ENCODE results near the gene RHOA.
"Not testable (repeated sequence)": the region's sequence is repeated elsewhere in the genome, so short reads cannot be mapped to it uniquely, and the experiment has no call there.

DNA sequence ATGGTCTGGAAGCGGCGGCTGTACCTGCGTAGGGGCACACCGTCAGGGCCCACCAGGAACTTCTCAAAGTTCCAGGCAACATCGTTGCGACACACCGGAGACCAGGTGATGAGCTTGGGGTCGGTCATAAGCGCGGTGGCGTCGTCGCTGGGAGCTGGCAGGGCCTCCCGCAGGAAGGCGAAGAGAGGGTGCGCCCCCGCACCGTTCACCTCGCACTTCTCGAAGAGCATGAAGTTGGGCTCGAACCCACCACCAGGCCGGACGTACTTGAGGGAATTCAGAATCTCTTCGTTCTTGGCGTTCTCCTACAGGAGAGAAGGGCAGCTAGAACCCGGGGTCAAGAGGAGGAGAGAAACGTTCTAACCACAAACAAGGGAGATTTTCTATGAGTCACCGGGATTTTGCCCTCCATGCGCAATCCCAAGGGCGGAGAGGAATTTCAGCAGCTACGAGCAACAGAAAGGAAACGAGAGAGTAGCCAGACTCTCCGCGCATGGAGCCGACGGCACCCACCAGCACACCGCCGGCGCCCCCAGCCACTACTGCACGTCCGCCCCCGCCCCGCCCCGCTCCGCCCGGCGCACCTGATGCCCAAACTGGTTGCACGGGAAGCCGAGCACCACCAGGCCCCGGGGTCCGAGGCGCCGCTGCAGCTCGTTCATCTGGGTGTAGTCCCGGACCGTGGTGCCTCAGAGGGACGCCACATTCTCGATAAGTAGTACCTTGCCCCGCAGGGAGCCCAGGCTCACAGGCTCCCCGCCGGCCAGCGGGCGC is 54.1 kb downstream of the RHOA start:
- not testable (repeated sequence) for TF ChIP-seq PRPF4 (IDR thresholded peaks at IDR 0.05; ENCODE audit: low read depth, low read length, poor library complexity, severe bottlenecking); POLR2AphosphoS5 (IDR thresholded peaks at IDR 0.05; ENCODE audit: low read depth, low read length); SMARCC2 (IDR thresholded peaks at IDR 0.05); NFE2L2 (IDR thresholded peaks at IDR 0.05; ENCODE audit: low read length); NFRKB (IDR thresholded peaks at IDR 0.05)
- TF ChIP-seq ZNF550 (CRISPR knock-in tag; IDR thresholded peaks at IDR 0.05; ENCODE audit: borderline replicate concordance) (0 out of 2 replicates have a peak, but pooled peaks have one; percentile 11), CTCF (CRISPR knock-in tag; IDR thresholded peaks at IDR 0.05) (0 out of 2 replicates have a peak, but pooled peaks have one; percentile 18), ZNF224 (CRISPR knock-in tag; IDR thresholded peaks at IDR 0.05) (peak; percentile 4; the same call in 1 of the 2 replicates)
- TF ChIP-seq, protein P1, sequence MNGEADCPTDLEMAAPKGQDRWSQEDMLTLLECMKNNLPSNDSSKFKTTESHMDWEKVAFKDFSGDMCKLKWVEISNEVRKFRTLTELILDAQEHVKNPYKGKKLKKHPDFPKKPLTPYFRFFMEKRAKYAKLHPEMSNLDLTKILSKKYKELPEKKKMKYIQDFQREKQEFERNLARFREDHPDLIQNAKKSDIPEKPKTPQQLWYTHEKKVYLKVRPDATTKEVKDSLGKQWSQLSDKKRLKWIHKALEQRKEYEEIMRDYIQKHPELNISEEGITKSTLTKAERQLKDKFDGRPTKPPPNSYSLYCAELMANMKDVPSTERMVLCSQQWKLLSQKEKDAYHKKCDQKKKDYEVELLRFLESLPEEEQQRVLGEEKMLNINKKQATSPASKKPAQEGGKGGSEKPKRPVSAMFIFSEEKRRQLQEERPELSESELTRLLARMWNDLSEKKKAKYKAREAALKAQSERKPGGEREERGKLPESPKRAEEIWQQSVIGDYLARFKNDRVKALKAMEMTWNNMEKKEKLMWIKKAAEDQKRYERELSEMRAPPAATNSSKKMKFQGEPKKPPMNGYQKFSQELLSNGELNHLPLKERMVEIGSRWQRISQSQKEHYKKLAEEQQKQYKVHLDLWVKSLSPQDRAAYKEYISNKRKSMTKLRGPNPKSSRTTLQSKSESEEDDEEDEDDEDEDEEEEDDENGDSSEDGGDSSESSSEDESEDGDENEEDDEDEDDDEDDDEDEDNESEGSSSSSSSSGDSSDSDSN (CRISPR knock-in tag; IDR thresholded peaks at IDR 0.05): not testable (repeated sequence)
- TF ChIP-seq, protein P2, sequence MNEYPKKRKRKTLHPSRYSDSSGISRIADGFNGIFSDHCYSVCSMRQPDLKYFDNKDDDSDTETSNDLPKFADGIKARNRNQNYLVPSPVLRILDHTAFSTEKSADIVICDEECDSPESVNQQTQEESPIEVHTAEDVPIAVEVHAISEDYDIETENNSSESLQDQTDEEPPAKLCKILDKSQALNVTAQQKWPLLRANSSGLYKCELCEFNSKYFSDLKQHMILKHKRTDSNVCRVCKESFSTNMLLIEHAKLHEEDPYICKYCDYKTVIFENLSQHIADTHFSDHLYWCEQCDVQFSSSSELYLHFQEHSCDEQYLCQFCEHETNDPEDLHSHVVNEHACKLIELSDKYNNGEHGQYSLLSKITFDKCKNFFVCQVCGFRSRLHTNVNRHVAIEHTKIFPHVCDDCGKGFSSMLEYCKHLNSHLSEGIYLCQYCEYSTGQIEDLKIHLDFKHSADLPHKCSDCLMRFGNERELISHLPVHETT (CRISPR knock-in tag; conservative IDR thresholded peaks at IDR 0.05): not testable (repeated sequence)
